ENCODE results near the gene CCL23. TPM values are rescaled to one million over a fixed set of nuclear protein-coding genes. Genes with fewer than 3 reads are reported as not detected.

The CCL23 gene
- total RNA-seq, 2 donors from 2014 or later: 1.8 TPM; not detected in 1

DNA sequence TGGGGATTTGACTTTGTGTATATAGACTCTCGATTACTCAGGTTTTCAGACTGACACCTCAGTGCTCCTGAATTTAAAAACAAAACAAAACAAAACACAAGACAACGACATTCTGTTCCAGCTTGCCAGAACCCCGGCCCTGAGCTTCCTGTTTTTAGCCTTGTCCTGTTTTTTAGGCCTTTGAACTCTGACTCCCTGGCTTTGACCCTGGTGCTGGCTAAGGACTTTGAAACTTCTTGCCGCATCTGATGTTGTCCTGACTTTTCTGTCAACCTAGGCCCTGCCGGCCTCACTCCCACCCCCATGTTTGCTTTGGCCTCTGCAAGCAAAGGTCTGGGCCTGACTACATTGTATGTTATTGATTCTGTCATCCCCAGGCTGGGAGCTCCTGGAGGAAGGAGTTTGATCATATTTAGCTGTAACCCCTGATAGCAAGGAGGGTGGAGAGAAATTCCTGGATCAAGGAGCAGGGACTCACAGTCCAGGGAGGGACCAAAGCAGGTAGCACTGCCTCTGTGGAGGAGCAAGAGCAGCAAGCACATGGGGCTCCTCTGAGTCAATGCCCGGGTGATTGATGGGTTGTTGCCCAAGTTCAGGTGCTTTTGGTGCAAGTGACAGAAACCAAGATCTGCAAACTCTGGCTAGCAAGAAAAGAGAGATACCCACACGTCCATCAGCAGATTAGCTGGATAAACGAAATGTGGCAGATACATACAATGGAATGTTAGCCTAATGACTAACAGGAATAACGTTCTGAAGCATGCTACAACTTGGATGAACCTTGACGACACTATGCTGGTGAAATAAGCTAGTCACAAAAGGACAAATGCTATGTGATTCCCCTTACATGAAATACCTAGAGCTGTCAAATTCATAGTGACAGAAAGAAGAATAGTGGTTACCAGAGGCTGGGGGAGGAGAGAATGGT lies 44.2 kb downstream of the CCL23 start:
- ATAC-seq (peak in 1 of 2 donors; percentile 19), DNase-seq (peak; percentile 29)
- intact Hi-C loops (cut with DNase I): loop anchor here in 1 of 2 donors (5.0 kb wide), 1 partner anchor 99 kb away; no protein-coding TSS in a partner anchor

DNA sequence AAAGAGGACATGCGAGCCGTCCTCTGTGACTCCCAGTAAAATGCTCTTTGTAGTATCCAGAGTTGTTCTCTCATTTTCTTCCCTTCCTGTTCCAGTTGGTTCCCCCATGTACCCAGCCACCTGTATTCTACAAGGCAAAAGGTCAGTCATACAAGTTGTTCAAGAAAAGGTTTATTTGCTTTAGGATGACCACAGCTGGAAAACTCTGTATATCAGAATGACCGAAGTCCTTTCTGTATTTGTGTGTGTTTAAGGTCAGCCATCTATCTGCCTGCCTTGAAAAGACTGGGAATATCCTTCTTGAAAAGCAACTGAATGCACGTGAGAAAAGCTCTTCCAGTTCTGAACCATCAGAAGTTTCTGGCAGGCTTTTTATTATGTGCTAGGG lies 44.8 kb downstream of the CCL23 start:
- DNase-seq: no peak
- no peak for ATAC-seq
- intact Hi-C loops (cut with DNase I): loop anchor here in 1 of 2 donors (5.0 kb wide), 1 partner anchor 99 kb away; no protein-coding TSS in a partner anchor

DNA sequence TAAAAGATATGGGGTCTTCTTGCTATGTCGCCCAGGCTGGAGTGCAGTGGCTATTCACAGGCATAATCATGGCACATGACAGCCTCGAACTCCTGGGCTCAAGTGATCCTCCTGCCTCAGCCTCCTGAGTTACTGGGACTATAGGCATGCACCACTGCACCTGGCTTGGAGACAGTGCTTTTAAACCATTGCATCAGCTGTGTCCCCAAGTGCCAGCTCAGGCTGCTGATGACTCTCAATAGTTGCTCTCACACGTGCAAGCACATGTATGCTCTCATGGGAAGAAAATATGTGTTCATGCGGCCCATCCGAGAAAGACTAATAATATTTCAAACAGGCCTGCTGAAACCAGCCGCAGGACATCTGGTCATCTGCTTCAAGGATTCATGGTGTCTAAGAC lies 45.2 kb downstream of the CCL23 start:
- DNase-seq (no peak), ATAC-seq (no peak)
- intact Hi-C loops (cut with DNase I): loop anchor here in 1 of 2 donors (5.0 kb wide), 1 partner anchor 100 kb away; no protein-coding TSS in a partner anchor

DNA sequence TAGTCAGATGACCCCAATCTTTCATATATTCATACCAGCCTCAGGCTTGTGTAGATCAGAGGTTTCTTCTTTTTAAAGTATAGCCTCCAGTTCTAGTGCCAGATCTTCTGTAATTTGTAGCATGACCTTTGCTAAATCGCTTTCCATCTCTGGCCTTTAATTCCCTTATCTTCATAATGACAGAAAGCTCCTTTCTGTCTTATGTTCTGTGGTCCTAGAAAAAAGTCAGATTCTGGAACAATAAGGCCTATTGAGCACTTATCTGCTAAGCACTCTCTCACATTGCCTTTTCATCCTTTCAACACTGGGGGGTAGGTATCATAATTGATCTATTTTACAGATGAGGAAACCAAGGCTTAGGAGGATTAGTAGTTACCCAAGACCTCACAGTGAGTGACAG lies 45.7 kb downstream of the CCL23 start:
- intact Hi-C loops (cut with DNase I): loop anchor here in 1 of 2 donors (5.0 kb wide), 1 partner anchor 100 kb away; no protein-coding TSS in a partner anchor
- DNase-seq (no peak), ATAC-seq (no peak)

DNA sequence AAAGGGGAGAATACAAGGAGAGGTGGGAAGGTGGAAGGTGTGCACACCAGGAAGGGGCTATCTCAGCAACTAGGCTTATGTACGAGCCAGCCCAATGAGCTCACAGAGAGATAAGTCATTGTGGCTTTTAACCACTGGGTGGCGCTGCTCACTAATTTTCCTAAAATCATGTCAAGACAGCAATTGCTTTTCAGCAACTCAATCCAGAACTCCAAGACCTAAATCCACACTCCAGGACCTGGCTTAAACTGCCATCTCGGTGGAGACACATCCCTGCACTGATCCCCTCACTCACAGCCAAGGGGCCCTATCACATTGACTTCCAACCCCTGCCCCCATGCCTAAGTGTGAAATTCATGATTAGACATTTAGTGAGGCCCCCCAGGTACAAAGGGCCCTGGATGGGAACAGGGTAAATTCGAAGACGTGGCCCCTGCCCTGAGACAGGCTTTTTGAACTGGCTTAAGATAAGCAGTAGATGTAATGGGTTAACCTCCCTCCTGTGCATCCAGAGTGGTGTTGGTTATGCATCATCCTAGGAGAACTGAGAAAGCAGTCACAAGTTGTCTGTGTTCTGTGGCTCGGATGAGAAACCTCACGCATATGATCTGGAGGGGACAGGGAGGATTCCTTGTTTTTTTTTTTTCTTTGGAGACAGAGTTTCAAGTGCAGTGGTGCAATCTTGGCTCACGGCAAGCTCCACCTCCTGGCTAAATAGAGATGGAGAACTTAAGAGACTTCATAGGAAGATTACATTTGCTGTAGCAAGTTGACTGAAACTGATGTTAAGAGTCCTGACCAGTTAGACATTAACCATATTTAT lies 48.0 kb downstream of the CCL23 start:
- ATAC-seq (peak; percentile 78 to 82), DNase-seq (peak; percentile 75)
- intact Hi-C loops (cut with DNase I): loop anchor here in 1 of 2 donors (2.0 to 5.0 kb wide), 3 partner anchors 103 to 513 kb away; no protein-coding TSS in a partner anchor

DNA sequence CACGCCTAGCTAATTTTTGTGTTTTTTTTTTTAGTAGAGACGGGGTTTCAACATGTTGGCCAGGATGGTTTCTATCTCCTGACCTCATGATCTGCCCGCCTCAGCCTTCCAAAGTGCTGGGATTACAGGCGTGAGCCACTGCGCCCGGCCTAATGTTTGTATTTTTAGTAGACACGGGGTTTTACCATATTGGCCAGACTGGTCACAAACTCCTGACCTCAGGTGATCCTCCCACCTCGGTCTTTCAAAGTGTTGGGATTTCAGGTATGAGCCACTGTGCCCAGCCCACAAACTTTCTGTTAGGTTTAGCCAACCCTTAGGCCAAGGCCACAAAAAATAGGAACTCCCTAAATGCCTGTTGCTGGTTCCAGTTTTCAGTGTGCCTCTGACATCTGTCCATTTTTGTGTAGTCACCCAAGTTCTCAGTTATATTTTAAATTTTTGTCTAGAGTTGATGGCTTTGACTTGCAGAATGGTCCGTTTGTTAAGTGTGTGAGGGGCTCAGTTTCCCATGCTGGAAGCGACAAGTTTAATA lies 49.2 kb downstream of the CCL23 start:
- intact Hi-C loops (cut with DNase I): loop anchor here in 1 of 2 donors (2.0 kb wide), 2 partner anchors 180 to 514 kb away; no protein-coding TSS in a partner anchor
- ATAC-seq (no peak), DNase-seq (no peak)

DNA sequence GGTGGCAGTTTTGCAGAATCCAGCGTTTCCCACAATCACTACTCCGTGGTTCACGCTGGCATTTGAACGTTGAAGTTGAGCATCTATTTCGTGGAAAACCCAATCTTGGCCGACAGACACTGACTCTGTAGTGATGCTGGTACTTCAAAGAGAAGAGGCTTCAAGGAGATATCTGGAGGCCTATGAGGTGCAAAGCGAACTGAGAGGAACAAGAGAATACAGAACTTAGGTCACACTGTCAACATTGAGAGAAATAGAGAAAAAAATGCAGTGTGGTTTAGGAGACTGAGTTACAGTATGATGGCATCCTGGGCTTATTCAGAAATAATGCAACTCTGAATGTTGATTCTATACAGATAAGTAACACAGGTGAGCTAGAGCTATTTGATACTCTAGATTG lies 52.5 kb downstream of the CCL23 start:
- ATAC-seq (no peak), DNase-seq (no peak)
- intact Hi-C loops (cut with DNase I): no loop called here

DNA sequence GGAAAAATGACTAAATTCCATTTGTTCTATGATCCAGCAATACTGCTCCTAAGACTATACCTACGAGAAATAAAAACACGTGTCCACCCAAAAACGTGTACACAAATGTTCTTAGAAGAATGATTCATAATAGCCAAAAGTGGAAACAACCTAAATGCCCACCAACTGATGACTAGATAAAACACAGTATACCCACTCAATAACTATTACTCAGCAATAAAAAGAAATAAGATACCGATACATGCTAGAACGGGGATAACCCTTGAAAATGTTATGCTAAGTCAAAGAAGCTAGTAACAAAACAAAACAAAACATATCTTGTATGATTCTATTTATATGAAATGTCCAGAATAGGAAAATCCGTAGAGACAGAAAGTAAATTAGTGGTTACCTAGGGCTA lies 54.1 kb downstream of the CCL23 start:
- DNase-seq: no peak
- no peak for ATAC-seq
- intact Hi-C loops (cut with DNase I): no loop called here

Other genes starting within 250 kb of the CCL23 start
- gene MMP28, start 222.3 kb downstream of the CCL23 start, total RNA-seq: 10 to 100 TPM in 1 of 2 donors, 1 to 10 TPM in 1; 5.0 to 10.3 TPM
- 100 to 1,000 TPM in 1 of 2 donors, 10 to 100 TPM in 1; 97.3 to 119 TPM for gene TAF15, start 208.5 kb downstream of the CCL23 start, total RNA-seq
- not detected for gene HEATR9, start 149.1 kb downstream of the CCL23 start, total RNA-seq
- 1 to 10 TPM; 1.7 to 8.6 TPM for gene CCL5, start 137.6 kb downstream of the CCL23 start, total RNA-seq
- not detected for gene RDM1, start 87.2 kb downstream of the CCL23 start, total RNA-seq
- not detected for gene LYZL6, start 74.3 kb downstream of the CCL23 start, total RNA-seq
- under 1 TPM in 1 of 2 donors, not detected in 1; 0.27 TPM for gene CCL16, start 36.5 kb downstream of the CCL23 start, total RNA-seq
- gene CCL14, start 31.2 kb downstream of the CCL23 start, total RNA-seq: 10 to 100 TPM in 1 of 2 donors, 1 to 10 TPM in 1; 7.2 to 47.7 TPM
- gene CCL15, start 16.4 kb downstream of the CCL23 start, total RNA-seq: not detected
- gene CCL18, start 46.3 kb upstream of the CCL23 start, total RNA-seq: 10 to 100 TPM; 10.2 to 16.0 TPM
- gene CCL3, start 72.2 kb upstream of the CCL23 start, total RNA-seq: 1 to 10 TPM in 1 of 2 donors, under 1 TPM in 1; 0.82 to 1.1 TPM
- gene CCL4, start 85.9 kb upstream of the CCL23 start, total RNA-seq: 1 to 10 TPM in 1 of 2 donors, under 1 TPM in 1; 0.86 to 2.3 TPM
- 1 to 10 TPM; 2.2 to 3.9 TPM for gene TBC1D3B, start 158.7 kb upstream of the CCL23 start, total RNA-seq
- gene CCL3L1, start 178.8 kb upstream of the CCL23 start, total RNA-seq: not detected
- gene CCL4L2, start 193.1 kb upstream of the CCL23 start, total RNA-seq: under 1 TPM in 1 of 2 donors, not detected in 1; 0.56 TPM
- gene TBC1D3I, start 246.6 kb upstream of the CCL23 start, total RNA-seq: under 1 TPM in 1 of 2 donors, not detected in 1; 0.18 TPM